Left ventricle myocardium inferior (tissue), 1 donor: Measurements from ENCODE around the gene ASIC2. TPM values are rescaled to one million over a fixed set of nuclear protein-coding genes. Genes with fewer than 3 reads are reported as not detected.

Source experiments
- DNase-seq: peaks from one replicate; pipeline ENCODE4 v3.0.0-alpha.2; 2020
- H3K27ac ChIP-seq: fragments of 200-600 bp; replicated peaks from 2 replicates; pipeline ENCODE4 v1.8.0; 2021
- H3K27me3 ChIP-seq: fragments of 200-600 bp; 2 replicates; pipeline ENCODE4 v1.8.0; 2021; ENCODE audit warnings: low read depth
- H3K36me3 ChIP-seq: fragments of 200-600 bp; 2 replicates; pipeline ENCODE4 v1.8.0; 2021
- H3K4me1 ChIP-seq: fragments of 200-600 bp; 2 replicates; pipeline ENCODE4 v1.8.0; 2021
- H3K4me3 ChIP-seq: fragments of 200-600 bp; 2 replicates; pipeline ENCODE4 v1.8.0; 2021; ENCODE audit warnings: mild to moderate bottlenecking, moderate library complexity
- H3K9me3 ChIP-seq: fragments of 200-600 bp; replicated peaks from 2 replicates; pipeline ENCODE4 v1.8.0; 2021
- CTCF ChIP-seq: fragments of 200-600 bp; IDR thresholded peaks from 2 replicates; pipeline ENCODE4 v1.8.0; 2021; ENCODE audit warnings: antibody characterized with exemption, mild to moderate bottlenecking, borderline replicate concordance
- intact Hi-C: fragments of 100-400 bp; cut with micrococcal nuclease; formaldehyde crosslinking; loops from one replicate; pipeline ENCODE4 v1.11.0; 2022
- total RNA-seq: library from RNA; stranded (reverse); fragmentation: NEBNext Ultra II Directional; extraction: Animal tissue kit (Norgen Biotek cat#: 25700); gene quantifications from one replicate; pipeline ENCODE4 v1.2.1, GENCODE V29; 2021
- donor health status: DM: no; HTN: yes; CAD: no; lungs with severe emphysema.

The ASIC2 gene
- total RNA-seq, 1 donor from 2014 or later, result not detected

GRCh38 chr17:33267271-33267790 is 25.8 kb downstream of the ASIC2 start:
- intact Hi-C loops, result no loop called here
- H3K27me3 ChIP-seq, result peaks cover 87% of the 10 kb centered on the region

GRCh38 chr17:33266611-33267010 is 26.5 kb downstream of the ASIC2 start:
- no peak for DNase-seq
- Histone ChIP-seq H3K27ac (no peak overlapping the region), H3K4me3 (no peak overlapping the region), H3K36me3 (no peaks in the 10 kb centered on the region), H3K27me3 (peaks cover 85% of the 10 kb centered on the region), H3K9me3 (no peaks in the 10 kb centered on the region), H3K4me1 (no peaks in the 10 kb centered on the region)
- intact Hi-C loops, result no loop called here
- TF ChIP-seq CTCF, result no peak

More at GRCh38 chr17:33267271-33267790, 25.8 kb downstream of the ASIC2 start:
- no peak overlapping the region for H3K27ac ChIP-seq
- no peaks in the 10 kb centered on the region for H3K9me3 ChIP-seq
- no peaks in the 10 kb centered on the region for H3K4me1 ChIP-seq
- no peak for DNase-seq
- TF ChIP-seq CTCF, result no peak
- H3K36me3 ChIP-seq, result no peaks in the 10 kb centered on the region
- H3K4me3 ChIP-seq, result no peak overlapping the region

GRCh38 chr17:33266116-33266515 is 27.0 kb downstream of the ASIC2 start:
- H3K36me3 ChIP-seq, result no peaks in the 10 kb centered on the region
- no peaks in the 10 kb centered on the region for H3K9me3 ChIP-seq
- H3K4me3 ChIP-seq, result no peak overlapping the region
- intact Hi-C loops, result no loop called here
- no peak overlapping the region for H3K27ac ChIP-seq
- no peaks in the 10 kb centered on the region for H3K4me1 ChIP-seq
- H3K27me3 ChIP-seq, result peaks cover 85% of the 10 kb centered on the region
- TF ChIP-seq CTCF, result no peak
- no peak for DNase-seq

GRCh38 chr17:33263396-33263795 is 29.7 kb downstream of the ASIC2 start:
- DNase-seq, result no peak
- Histone ChIP-seq H3K4me1 (no peaks in the 10 kb centered on the region), H3K36me3 (no peaks in the 10 kb centered on the region), H3K4me3 (no peak overlapping the region), H3K27me3 (peaks cover 92% of the 10 kb centered on the region), H3K27ac (no peak overlapping the region), H3K9me3 (no peaks in the 10 kb centered on the region)
- no peak for TF ChIP-seq CTCF
- intact Hi-C loops, result no loop called here

GRCh38 chr17:33262266-33263123 is 30.6 kb downstream of the ASIC2 start:
- peaks cover 93% of the 10 kb centered on the region for H3K27me3 ChIP-seq
- no peaks in the 10 kb centered on the region for H3K4me1 ChIP-seq
- intact Hi-C loops, result no loop called here
- H3K4me3 ChIP-seq, result no peak overlapping the region
- H3K9me3 ChIP-seq, result no peaks in the 10 kb centered on the region
- H3K36me3 ChIP-seq, result no peaks in the 10 kb centered on the region
- DNase-seq, result no peak
- TF ChIP-seq CTCF, result no peak
- no peak overlapping the region for H3K27ac ChIP-seq
